Loucy (cell line): ENCODE measurements around the gene CALN1.

Experiments
- H2AFZ ChIP-seq: fragments of 200-600 bp; sonication (generic); 2 replicates; pipeline ENCODE4 v1.6.0; 2016; ENCODE audit warnings: antibody characterized with exemption, mild to moderate bottlenecking, low read length, moderate library complexity
- H3F3A ChIP-seq: fragments of 200-600 bp; 2 replicates; pipeline ENCODE4 v1.6.0; 2016; ENCODE audit warnings: antibody characterized with exemption, low read depth, mild to moderate bottlenecking
- H3K27me3 ChIP-seq: fragments of 200-600 bp; sonication (generic); 2 replicates; pipeline ENCODE4 v1.6.1; 2014; ENCODE audit warnings: low read length, mild to moderate bottlenecking; ENCODE audit not compliant: insufficient read depth, poor library complexity, severe bottlenecking
- H3K36me3 ChIP-seq: fragments of 200-600 bp; sonication (generic); 2 replicates; pipeline ENCODE4 v1.6.1; 2016; ENCODE audit warnings: low read length; ENCODE audit not compliant: insufficient read depth
- H3K4me1 ChIP-seq: fragments of 200-600 bp; sonication (generic); 2 replicates; pipeline ENCODE4 v1.5.1; 2014; ENCODE audit warnings: low read length, mild to moderate bottlenecking; ENCODE audit not compliant: insufficient read depth, poor library complexity, severe bottlenecking
- H3K4me2 ChIP-seq: fragments of 200-600 bp; sonication (generic); 2 replicates; pipeline ENCODE4 v1.6.0; 2014; ENCODE audit warnings: antibody characterized with exemption, low read length, low read depth, mild to moderate bottlenecking; ENCODE audit not compliant: poor library complexity, severe bottlenecking
- H3K4me3 ChIP-seq: fragments of 200-600 bp; sonication (generic); 2 replicates; pipeline ENCODE4 v1.5.1; 2014; ENCODE audit warnings: low read length, mild to moderate bottlenecking, mixed read lengths; ENCODE audit not compliant: poor library complexity, severe bottlenecking
- H3K79me2 ChIP-seq: fragments of 200-600 bp; sonication (generic); 2 replicates; pipeline ENCODE4 v1.6.1; 2014; ENCODE audit warnings: low read length; ENCODE audit not compliant: insufficient read depth
- H3K9ac ChIP-seq: fragments of 200-600 bp; sonication (generic); 2 replicates; pipeline ENCODE4 v1.6.0; 2014; ENCODE audit warnings: mild to moderate bottlenecking, low read depth, low read length, moderate library complexity; ENCODE audit not compliant: poor library complexity, severe bottlenecking
- H3K9me2 ChIP-seq: fragments of 200-600 bp; sonication (generic); replicated peaks from 2 replicates; pipeline ENCODE4 v1.6.1; 2016; ENCODE audit warnings: low read depth, low read length, mixed read lengths
- H3K9me3 ChIP-seq: fragments of 200-600 bp; sonication (generic); 2 replicates; pipeline ENCODE4 v1.6.1; 2014; ENCODE audit warnings: mild to moderate bottlenecking, antibody characterized with exemption, low read length, low read depth; ENCODE audit not compliant: insufficient read depth
- H4K20me1 ChIP-seq: fragments of 200-600 bp; sonication (generic); 2 replicates; pipeline ENCODE4 v1.6.0; 2014; ENCODE audit warnings: antibody characterized with exemption, low read length, mild to moderate bottlenecking; ENCODE audit not compliant: insufficient read depth, poor library complexity, severe bottlenecking
- CTCF ChIP-seq: fragments of 200-600 bp; sonication (generic); conservative IDR thresholded peaks from 2 replicates; pipeline ENCODE4 v1.5.1; 2014; ENCODE audit warnings: mild to moderate bottlenecking, antibody characterized with exemption, low read length
- EZH2phosphoT487 ChIP-seq: fragments of 200-600 bp; IDR thresholded peaks from 2 replicates; pipeline ENCODE4 v1.6.1; 2018; ENCODE audit warnings: antibody characterized with exemption, mild to moderate bottlenecking, moderate library complexity, borderline replicate concordance

CALN1 gene

GRCh38 chr7:72298091-72298490, 114.0 kb downstream of the CALN1 start:
- Histone ChIP-seq H3F3A (no peaks in the 10 kb centered on the region), H3K4me2 (no peak overlapping the region), H3K9me3 (no peaks in the 10 kb centered on the region), H3K27me3 (no peaks in the 10 kb centered on the region), H2AFZ (no peak overlapping the region), H3K9ac (no peak overlapping the region), H3K4me1 (no peaks in the 10 kb centered on the region), H3K9me2 (no peaks in the 10 kb centered on the region), H3K4me3 (no peak overlapping the region), H3K36me3 (no peaks in the 10 kb centered on the region), H4K20me1 (no peaks in the 10 kb centered on the region), H3K79me2 (no peaks in the 10 kb centered on the region)
- TF ChIP-seq CTCF: no peak
- no peak for TF ChIP-seq EZH2phosphoT487

- Histone ChIP-seq H3K36me3 (no peaks in the 10 kb centered on the region), H2AFZ (no peak overlapping the region)
- no peak for TF ChIP-seq EZH2phosphoT487
- no peak for TF ChIP-seq CTCF
Observed at GRCh38 chr7:72297636-72298035, 114.5 kb downstream of the CALN1 start.

GRCh38 chr7:72292794-72293193, 119.3 kb downstream of the CALN1 start:
- H3K36me3 ChIP-seq: no peaks in the 10 kb centered on the region
- H3K4me3 ChIP-seq: no peak overlapping the region
- H3K79me2 ChIP-seq: no peaks in the 10 kb centered on the region
- H3K9me3 ChIP-seq: no peaks in the 10 kb centered on the region
- no peak overlapping the region for H3K4me2 ChIP-seq
- H3K27me3 ChIP-seq: no peaks in the 10 kb centered on the region
- H2AFZ ChIP-seq: no peak overlapping the region
- H3K4me1 ChIP-seq: no peaks in the 10 kb centered on the region
- no peaks in the 10 kb centered on the region for H4K20me1 ChIP-seq
- H3K9ac ChIP-seq: no peak overlapping the region
- no peaks in the 10 kb centered on the region for H3K9me2 ChIP-seq
- TF ChIP-seq CTCF: no peak
- no peak for TF ChIP-seq EZH2phosphoT487
- H3F3A ChIP-seq: no peaks in the 10 kb centered on the region

More at GRCh38 chr7:72297636-72298035, 114.5 kb downstream of the CALN1 start:
- Histone ChIP-seq H3K9ac (no peak overlapping the region), H3K27me3 (no peaks in the 10 kb centered on the region), H3K9me3 (no peaks in the 10 kb centered on the region), H3K4me3 (no peak overlapping the region), H3K9me2 (no peaks in the 10 kb centered on the region), H3F3A (no peaks in the 10 kb centered on the region), H3K79me2 (no peaks in the 10 kb centered on the region), H4K20me1 (no peaks in the 10 kb centered on the region), H3K4me1 (no peaks in the 10 kb centered on the region), H3K4me2 (no peak overlapping the region)
